Sigmoid colon (tissue), 4 donors: Measurements from ENCODE around the gene BCL3.

ENCODE experiments used
- CTCF ChIP-seq, 4 experiments: fragments of 450-650 bp in 3 of 4; fragments of 200-600 bp in 1 of 4; IDR thresholded peaks; one replicate each; pipeline ENCODE4 v1.5.1; 2016 to 2019; ENCODE audit warnings: antibody characterized with exemption in 4 of 4, mild to moderate bottlenecking in 3 of 4, moderate library complexity in 2 of 4
- EP300 ChIP-seq, 4 donors: sonication (generic); formaldehyde crosslinking; IDR thresholded peaks; one replicate each; pipeline ENCODE4 v1.6.1; 2017; ENCODE audit warnings: antibody characterized with exemption in 4 of 4
- POLR2A ChIP-seq, 2 donors: fragments of 450-650 bp; IDR thresholded peaks; one replicate each; pipeline ENCODE4 v1.6.1; 2016; ENCODE audit warnings: antibody characterized with exemption in 2 of 2, mild to moderate bottlenecking in 2 of 2, moderate library complexity in 2 of 2
- POLR2AphosphoS5 ChIP-seq, 4 donors: sonication (generic); formaldehyde crosslinking; IDR thresholded peaks; one replicate each; pipeline ENCODE4 v1.6.1; 2017; ENCODE audit warnings: antibody characterized with exemption in 4 of 4

GRCh38 chr19:44742330-44743061 is 6.0 kb upstream of the BCL3 start:
- TF ChIP-seq CTCF (IDR thresholded peaks at IDR 0.05) (no peak), POLR2A (IDR thresholded peaks at IDR 0.05) (no peak), POLR2AphosphoS5 (IDR thresholded peaks at IDR 0.05) (no peak), EP300 (IDR thresholded peaks at IDR 0.05) (no peak)
